ENCODE data around the gene FXYD3.

- TF ChIP-seq CTCF (IDR thresholded peaks at IDR 0.05) (no peak), YY1 (IDR thresholded peaks at IDR 0.05; ENCODE audit: low read depth) (no peak), GABPA (IDR thresholded peaks at IDR 0.05; ENCODE audit: low read depth) (no peak), SIN3A (IDR thresholded peaks at IDR 0.05; ENCODE audit: borderline replicate concordance, low read depth, low read length) (no peak), ZBTB33 (IDR thresholded peaks at IDR 0.05; ENCODE audit: borderline replicate concordance, low read depth) (no peak), PBX3 (IDR thresholded peaks at IDR 0.05) (no peak), MXI1 (IDR thresholded peaks at IDR 0.05; ENCODE audit: low read depth, low read length) (no peak), TEAD4 (IDR thresholded peaks at IDR 0.05; ENCODE audit: borderline replicate concordance, insufficient read depth) (no peak), MAX (IDR thresholded peaks at IDR 0.05; ENCODE audit: low read depth) (no peak), POLR2AphosphoS5 (IDR thresholded peaks at IDR 0.05; ENCODE audit: low read depth, low read length) (no peak), REST (IDR thresholded peaks at IDR 0.05; ENCODE audit: low read depth, low read length) (no peak), USF1 (IDR thresholded peaks at IDR 0.05; ENCODE audit: borderline replicate concordance, low read depth) (no peak)
These were observed 614 bp downstream of the FXYD3 start for GRCh38 chr19:35116072-35116801.

All from SK-N-SH (cell line).